Cardiac muscle cell (in vitro differentiated cells and primary cell): ENCODE results near the gene SND1. TPM values are rescaled to one million over a fixed set of nuclear protein-coding genes. Genes with fewer than 3 reads are reported as not detected.

ENCODE experiments used
- DNase-seq, 2 donors: peaks; one replicate each; pipeline versions ENCODE4 v3.0.0 to v3.0.0-alpha.2; 2010 to 2017; ENCODE audit warnings: low read depth in 1 of 2, low spot score in 1 of 2
- H3K27ac ChIP-seq: fragments of 200-600 bp; sonication (generic); 2 replicates; pipeline ENCODE4 v1.5.1; 2016
- H3K27me3 ChIP-seq: fragments of 200-600 bp; sonication (generic); 2 replicates; pipeline ENCODE4 v1.6.0; 2016; ENCODE audit warnings: control low read depth
- H3K36me3 ChIP-seq: fragments of 200-600 bp; sonication (generic); 2 replicates; pipeline ENCODE4 v1.5.1; 2016; ENCODE audit warnings: control low read depth
- H3K4me1 ChIP-seq: fragments of 200-600 bp; sonication (generic); 2 replicates; pipeline ENCODE4 v1.8.1; 2017; ENCODE audit warnings: low read depth, mild to moderate bottlenecking, mixed run types
- H3K4me3 ChIP-seq: fragments of 200-600 bp; sonication (generic); 2 replicates; pipeline ENCODE4 v1.5.1; 2016; ENCODE audit warnings: mild to moderate bottlenecking
- H3K9me3 ChIP-seq: fragments of 200-600 bp; sonication (generic); 2 replicates; pipeline ENCODE4 v1.5.1; 2017; ENCODE audit warnings: low read depth, mild to moderate bottlenecking, control low read depth
- polyA plus RNA-seq: library from polyadenylated mRNA; unstranded; fragments of >200 nt; fragmentation: Nextera tagmentation; extraction: Ambion mirVana; gene quantifications from 2 replicates; pipeline ENCODE4 v1.2.1, GENCODE V29; 2016
- total RNA-seq: library from RNA; depleted of rRNA; stranded (reverse); fragments of >200 nt; gene quantifications from 2 replicates; pipeline ENCODE4 v1.2.3, GENCODE V29; 2016
- TF ChIP-seq, protein P1 (sequence below): IDR thresholded peaks from 2 replicates; pipeline ENCODE4 v1.5.1; 2012; ENCODE audit warnings: low read depth, mild to moderate bottlenecking, low read length

The SND1 gene
- total and polyA plus RNA-seq, 2 experiments from 2014 or later = 114 to 172 TPM

DNA sequence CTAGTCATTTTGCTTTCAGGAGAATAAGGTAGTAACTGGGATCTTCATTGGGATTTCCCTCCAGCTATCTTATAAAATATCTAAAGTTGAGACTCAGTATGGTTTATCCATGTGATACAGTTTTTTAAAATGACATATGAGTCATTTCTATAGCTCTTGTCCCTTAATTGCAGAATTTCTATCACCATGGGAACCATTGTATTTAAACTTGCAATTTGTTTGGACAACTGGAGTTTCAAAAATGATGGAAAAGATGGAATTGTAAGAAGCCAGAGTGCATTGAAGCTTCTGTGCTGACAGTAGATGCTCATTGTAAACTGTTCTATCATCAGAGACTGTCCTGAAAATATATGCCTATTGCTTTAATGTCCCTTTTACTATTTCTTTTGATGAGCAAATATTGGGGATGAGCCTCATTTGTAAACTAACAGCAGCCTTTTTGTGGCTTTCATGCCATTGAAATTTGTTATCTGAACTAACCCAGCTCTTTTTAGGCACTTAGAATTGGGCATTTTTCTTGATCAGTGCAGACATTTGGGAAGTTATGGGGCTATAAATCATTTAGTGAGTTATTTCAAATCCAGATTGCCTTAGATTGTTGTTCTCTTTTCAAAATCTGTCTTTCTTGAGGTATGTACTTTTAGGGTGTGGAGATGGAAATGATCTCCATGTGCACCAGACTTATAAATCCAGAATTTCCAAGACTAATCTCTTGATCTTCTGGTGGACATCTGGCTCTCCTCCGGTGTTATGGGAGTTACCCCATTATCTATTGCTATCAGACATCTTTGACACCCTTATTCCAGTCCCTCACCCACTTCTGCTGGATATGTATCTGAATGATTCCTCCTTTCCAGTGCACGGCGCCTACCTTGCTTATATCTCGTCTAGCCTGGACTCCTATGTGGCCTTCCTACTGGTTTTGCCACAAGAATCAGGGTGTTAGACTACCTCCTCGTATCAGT, 159.0 kb downstream of the SND1 start:
- no peaks in the 10 kb centered on the region for H3K27me3 ChIP-seq
- DNase-seq = no peak
- no peak overlapping the region for H3K27ac ChIP-seq
- no peaks in the 10 kb centered on the region for H3K9me3 ChIP-seq
- no peaks in the 10 kb centered on the region for H3K36me3 ChIP-seq
- peaks cover 30% of the 10 kb centered on the region for H3K4me1 ChIP-seq
- H3K4me3 ChIP-seq = no peak overlapping the region
- TF ChIP-seq, protein P1, sequence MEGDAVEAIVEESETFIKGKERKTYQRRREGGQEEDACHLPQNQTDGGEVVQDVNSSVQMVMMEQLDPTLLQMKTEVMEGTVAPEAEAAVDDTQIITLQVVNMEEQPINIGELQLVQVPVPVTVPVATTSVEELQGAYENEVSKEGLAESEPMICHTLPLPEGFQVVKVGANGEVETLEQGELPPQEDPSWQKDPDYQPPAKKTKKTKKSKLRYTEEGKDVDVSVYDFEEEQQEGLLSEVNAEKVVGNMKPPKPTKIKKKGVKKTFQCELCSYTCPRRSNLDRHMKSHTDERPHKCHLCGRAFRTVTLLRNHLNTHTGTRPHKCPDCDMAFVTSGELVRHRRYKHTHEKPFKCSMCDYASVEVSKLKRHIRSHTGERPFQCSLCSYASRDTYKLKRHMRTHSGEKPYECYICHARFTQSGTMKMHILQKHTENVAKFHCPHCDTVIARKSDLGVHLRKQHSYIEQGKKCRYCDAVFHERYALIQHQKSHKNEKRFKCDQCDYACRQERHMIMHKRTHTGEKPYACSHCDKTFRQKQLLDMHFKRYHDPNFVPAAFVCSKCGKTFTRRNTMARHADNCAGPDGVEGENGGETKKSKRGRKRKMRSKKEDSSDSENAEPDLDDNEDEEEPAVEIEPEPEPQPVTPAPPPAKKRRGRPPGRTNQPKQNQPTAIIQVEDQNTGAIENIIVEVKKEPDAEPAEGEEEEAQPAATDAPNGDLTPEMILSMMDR = no peak

DNA sequence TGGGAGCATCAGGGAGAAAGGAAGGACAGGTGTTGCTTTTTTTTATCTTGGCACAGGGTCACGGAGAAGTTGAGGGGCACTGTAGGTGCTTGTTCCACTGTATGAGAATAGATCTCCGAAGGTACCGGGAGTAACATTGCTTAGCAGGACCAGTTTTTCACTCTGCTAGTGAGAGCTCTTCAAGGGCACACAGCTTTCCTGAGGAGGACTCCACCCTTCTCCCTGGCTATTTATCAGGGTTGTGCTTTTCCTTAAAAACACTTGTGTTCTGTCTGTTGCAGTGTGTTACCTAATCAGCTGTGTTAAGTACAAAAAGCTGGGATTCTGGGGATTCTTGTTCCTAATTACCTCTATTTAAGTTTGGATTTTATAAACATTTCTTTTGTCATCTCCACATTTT, 160.5 kb downstream of the SND1 start:
- peaks cover 18% of the 10 kb centered on the region for H3K4me1 ChIP-seq
- H3K27ac ChIP-seq = peak overlapping the region; percentile 6
- DNase-seq = peak in 1 of 2 donors; percentile 27
- no peaks in the 10 kb centered on the region for H3K9me3 ChIP-seq
- no peaks in the 10 kb centered on the region for H3K27me3 ChIP-seq
- no peaks in the 10 kb centered on the region for H3K36me3 ChIP-seq
- H3K4me3 ChIP-seq = no peak overlapping the region
- TF ChIP-seq, protein P1 = no peak

DNA sequence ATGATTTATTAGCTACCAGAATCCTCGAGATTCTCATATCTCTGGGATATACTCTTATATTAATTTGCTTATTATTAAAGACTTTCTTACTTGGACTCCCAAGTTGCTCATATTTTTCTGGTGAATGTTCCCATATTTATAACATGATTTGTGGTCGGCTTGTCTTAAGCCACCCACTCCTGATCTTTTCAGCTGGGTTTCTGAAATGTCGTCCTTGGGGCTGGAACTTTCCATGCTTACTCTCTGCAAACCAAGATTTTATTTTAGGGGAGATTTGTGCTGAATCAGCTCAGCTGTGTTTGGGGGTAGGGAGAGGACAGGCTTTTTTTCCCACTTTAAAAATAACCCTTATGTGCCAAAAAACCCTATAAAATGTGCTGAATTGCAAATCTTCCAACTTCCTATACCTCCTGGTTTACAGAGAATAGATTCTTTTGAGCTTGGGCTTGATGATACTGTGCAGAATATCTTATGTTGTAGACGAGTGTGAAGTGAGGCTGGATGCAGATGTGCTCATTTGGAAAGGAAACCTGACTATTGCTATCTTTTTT, 162.1 kb downstream of the SND1 start:
- H3K27ac ChIP-seq = no peak overlapping the region

DNA sequence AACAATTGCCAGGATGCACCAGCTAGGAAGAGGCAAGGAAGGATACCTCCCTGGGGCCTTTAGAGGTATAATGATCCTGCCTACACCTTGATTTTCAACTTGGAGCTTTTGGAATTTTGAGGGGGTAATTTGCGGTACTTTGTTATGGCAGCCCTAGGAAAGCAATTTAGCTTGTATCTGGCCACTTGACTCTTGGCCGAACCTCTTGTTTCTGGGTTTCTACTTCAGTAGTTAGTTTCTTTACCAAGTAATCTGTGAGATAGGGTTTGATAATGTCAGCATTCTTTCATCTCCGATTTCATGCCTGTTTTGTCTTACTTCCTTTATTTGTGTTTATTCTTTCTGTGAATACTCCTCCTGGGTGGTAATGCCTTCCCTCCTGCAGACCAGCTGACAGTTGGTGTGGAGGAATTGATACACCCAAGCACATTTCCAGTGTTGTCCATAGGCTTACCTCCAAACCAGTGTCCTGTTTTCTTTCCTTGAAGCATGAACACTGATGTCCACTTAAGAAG, 163.7 kb downstream of the SND1 start:
- Histone ChIP-seq H3K27me3 (no peaks in the 10 kb centered on the region), H3K4me1 (peaks cover 25% of the 10 kb centered on the region), H3K36me3 (no peaks in the 10 kb centered on the region), H3K4me3 (no peak overlapping the region), H3K9me3 (no peaks in the 10 kb centered on the region), H3K27ac (no peak overlapping the region)
- DNase-seq = no peak
- TF ChIP-seq, protein P1 = no peak

More for the DNA sequence above, 162.1 kb downstream of the SND1 start:
- Histone ChIP-seq H3K27me3 (no peaks in the 10 kb centered on the region), H3K4me1 (peaks cover 16% of the 10 kb centered on the region), H3K4me3 (no peak overlapping the region), H3K36me3 (no peaks in the 10 kb centered on the region), H3K9me3 (no peaks in the 10 kb centered on the region)
- no peak for DNase-seq
- TF ChIP-seq, protein P1 = no peak

DNA sequence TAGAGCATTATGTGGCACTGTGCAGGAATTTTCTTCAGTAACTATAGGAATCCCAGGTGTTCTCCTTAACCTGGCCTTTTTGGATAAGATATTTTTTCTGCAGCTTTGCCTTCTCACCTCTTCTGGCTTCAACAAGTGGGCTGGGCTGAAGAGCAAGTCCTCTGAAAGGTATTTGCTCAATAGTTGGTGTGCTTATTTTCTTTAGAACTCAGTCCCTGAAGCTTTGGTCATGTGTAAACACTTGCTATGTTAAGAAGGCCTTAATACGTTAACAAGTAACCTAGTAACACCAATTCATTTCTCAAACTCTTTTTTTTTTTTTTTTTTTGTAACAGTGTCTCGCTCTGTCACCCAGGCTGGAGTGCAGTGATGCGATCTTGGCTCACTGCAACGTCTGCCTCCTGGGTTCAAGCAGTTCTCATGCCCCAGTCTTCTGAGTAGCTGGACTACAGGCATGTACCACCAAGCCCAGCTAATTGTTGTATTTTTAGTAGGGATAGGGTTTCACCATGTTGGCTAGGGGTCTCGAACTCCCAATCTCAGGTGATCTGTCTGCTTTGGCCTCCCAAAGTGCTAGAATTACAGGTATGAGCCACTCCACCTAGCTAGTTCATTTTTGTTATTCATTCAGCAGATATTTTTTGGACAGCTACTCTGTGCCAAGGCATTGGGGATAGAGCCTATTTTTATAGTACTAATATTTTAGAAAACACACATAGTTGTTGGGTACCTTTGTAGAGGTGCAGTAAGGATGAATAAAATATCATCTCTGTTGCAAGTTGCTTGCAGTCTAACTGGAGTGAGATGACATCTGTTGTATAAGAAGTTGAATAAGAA, 164.6 kb downstream of the SND1 start:
- no peaks in the 10 kb centered on the region for H3K36me3 ChIP-seq
- no peak overlapping the region for H3K4me3 ChIP-seq
- H3K9me3 ChIP-seq = no peaks in the 10 kb centered on the region
- peaks cover 27% of the 10 kb centered on the region for H3K4me1 ChIP-seq
- H3K27ac ChIP-seq = no peak overlapping the region
- no peak for DNase-seq
- TF ChIP-seq, protein P1 = no peak
- no peaks in the 10 kb centered on the region for H3K27me3 ChIP-seq
